Measurements from ENCODE around the gene PACS1. TPM values are rescaled to one million over a fixed set of nuclear protein-coding genes. Genes with fewer than 3 reads are reported as not detected.

The PACS1 gene
- total RNA-seq, 1 experiment from 2014 or later = 41.1 TPM

- H3K4me1 ChIP-seq (ENCODE audit: control insufficient read depth in 1 of 2, insufficient read depth in 2 of 2, low read length in 2 of 2) = peaks cover 9 to 21% of the 10 kb centered on the region in 2 experiments
- ChIA-PET POLR2A (interaction anchor here (0.6 kb wide), 1 partner anchor 77 kb away, joined by 3 read pairs; no protein-coding TSS in a partner anchor), RAD21 (ENCODE audit: low non-redundant PET in 1 of 2, low total read pairs in 2 of 2, uncharacterized antibody in 2 of 2, unreplicated experiment in 2 of 2) (no interaction called here), CTCF (no interaction called here)
- TF ChIP-seq CBX3 (IDR thresholded peaks at IDR 0.05; ENCODE audit: low read depth) (no peak), ATF3 (IDR thresholded peaks at IDR 0.05) (no peak), RAD21 (IDR thresholded peaks at IDR 0.05; ENCODE audit: low read depth) (no peak), EZH2phosphoT487 (IDR thresholded peaks at IDR 0.05; ENCODE audit: borderline replicate concordance) (no peak), JUND (IDR thresholded peaks at IDR 0.05) (no peak), SP1 (IDR thresholded peaks at IDR 0.05; ENCODE audit: low read depth) (no peak), ZNF274 (IDR thresholded peaks at IDR 0.05; ENCODE audit: low read depth, low read length) (no peak), CTCF (IDR thresholded peaks at IDR 0.05 in 2 of 3, conservative IDR thresholded peaks at IDR 0.05 in 1 of 3; ENCODE audit: borderline replicate concordance in 1 of 3, insufficient read depth in 1 of 3, low read depth in 2 of 3, low read length in 2 of 3) (no peak), REST (IDR thresholded peaks at IDR 0.05; ENCODE audit: low read depth) (no peak), SIN3A (IDR thresholded peaks at IDR 0.05; ENCODE audit: low read depth) (no peak), SRF (IDR thresholded peaks at IDR 0.05; ENCODE audit: low read depth) (no peak), POLR2AphosphoS5 (IDR thresholded peaks at IDR 0.05; ENCODE audit: low read depth, low read length) (no peak), TCF7L2 (IDR thresholded peaks at IDR 0.05; ENCODE audit: borderline replicate concordance, extremely low read depth, insufficient read depth, insufficient read length) (no peak), MAX (IDR thresholded peaks at IDR 0.05) (no peak)
- peaks cover 6 to 9% of the 10 kb centered on the region in 2 experiments for H3K36me3 ChIP-seq (ENCODE audit: control insufficient read depth in 1 of 2, insufficient read depth in 2 of 2, low read length in 2 of 2)
- intact Hi-C loops (cut with micrococcal nuclease) = no loop called here
- no peak overlapping the region for H3K9ac ChIP-seq (ENCODE audit: low read length)
- no peak for DNase-seq (ENCODE audit: low read depth, low spot score)
- H3K79me2 ChIP-seq (ENCODE audit: insufficient read depth, low read length) = peaks cover 20% of the 10 kb centered on the region; the same call in 1 of the 2 replicates
- ATAC-seq = no peak
- H3K9me3 ChIP-seq (ENCODE audit: control insufficient read depth in 1 of 2, insufficient read depth in 1 of 2, low read depth in 1 of 2, low read length in 2 of 2) = no peaks in the 10 kb centered on the region
- no peak overlapping the region for H3K27ac ChIP-seq (ENCODE audit: low read depth, low read length)
- no peaks in the 10 kb centered on the region for H3K9me2 ChIP-seq (ENCODE audit: insufficient read depth)
- BruUV-seq (replicated peaks) = no TSS peak
- no peak overlapping the region for H3K4me2 ChIP-seq (ENCODE audit: low read length)
- H4K20me1 ChIP-seq (ENCODE audit: insufficient read depth) = no peaks in the 10 kb centered on the region
- no peak overlapping the region for H3K4me3 ChIP-seq (replicated peaks in 1 of 2; ENCODE audit: low read depth in 1 of 2, low read length in 2 of 2)
- H3K27me3 ChIP-seq (ENCODE audit: insufficient read depth, low read length) = no peaks in the 10 kb centered on the region
- H2AFZ ChIP-seq (ENCODE audit: low read depth, low read length, poor library complexity, severe bottlenecking) = no peak overlapping the region
These were observed 191.5 kb downstream of the PACS1 start for GRCh38 chr11:66261578-66261977.

All from HCT116 (cell line).